GM21619 (cell line): ENCODE data around the gene UROC1.

ENCODE experiments used
- ATAC-seq: cut with Tn5 transposase; IDR thresholded peaks from one replicate; pipeline ENCODE4 v1.9.1; 2021; ENCODE audit not compliant: unreplicated experiment

Gene UROC1

GRCh38 chr3:126531051-126531330 is 13.4 kb upstream of the UROC1 start:
- no peak for ATAC-seq

- ATAC-seq = no peak
Measured at GRCh38 chr3:126530171-126531050, 12.8 kb upstream of the UROC1 start.

- ATAC-seq = no peak
Measured at GRCh38 chr3:126529585-126530170, 12.1 kb upstream of the UROC1 start.

GRCh38 chr3:126528800-126529541 is 11.4 kb upstream of the UROC1 start:
- ATAC-seq = no peak

GRCh38 chr3:126528419-126528799 is 10.8 kb upstream of the UROC1 start:
- ATAC-seq = no peak

- ATAC-seq = no peak
Measured at GRCh38 chr3:126527455-126528211, 10.1 kb upstream of the UROC1 start.

GRCh38 chr3:126527006-126527405 is 9.4 kb upstream of the UROC1 start:
- ATAC-seq = no peak

GRCh38 chr3:126526668-126527005 is 9.1 kb upstream of the UROC1 start:
- ATAC-seq = no peak

GRCh38 chr3:126525853-126526667 is 8.5 kb upstream of the UROC1 start:
- ATAC-seq = no peak

- no peak for ATAC-seq
Measured at GRCh38 chr3:126525091-126525852, 7.7 kb upstream of the UROC1 start.

GRCh38 chr3:126524429-126524988 is 6.9 kb upstream of the UROC1 start:
- ATAC-seq = no peak

GRCh38 chr3:126523745-126524428 is 6.3 kb upstream of the UROC1 start, which contains the start of gene CHST13:
TSS of gene CHST13 (plus strand) at chr3:126524155. CDS start at chr3:126524333, 178 bp downstream.
- no peak for ATAC-seq

GRCh38 chr3:126522363-126522788 is 4.8 kb upstream of the UROC1 start:
- no peak for ATAC-seq

GRCh38 chr3:126521122-126521891 is 3.7 kb upstream of the UROC1 start:
- no peak for ATAC-seq

- ATAC-seq = no peak
Measured at GRCh38 chr3:126519506-126520455, 2.2 kb upstream of the UROC1 start.

GRCh38 chr3:126518779-126519177 is 1.2 kb upstream of the UROC1 start:
- no peak for ATAC-seq
